Activated CD4-positive, alpha-beta T cell treated with anti-CD3 and anti-CD28 coated beads for 24 hours (primary cell): ENCODE results near the gene ATG4A.

Experiments used
- DNase-seq, 2 donors: peaks; one replicate each; pipeline ENCODE4 v3.0.0-alpha.2; 2020; ENCODE audit warnings: low read depth in 2 of 2

The ATG4A gene

GRCh38 chrX:108122748-108123147, 31.2 kb downstream of the ATG4A start:
- no peak for DNase-seq

DNA sequence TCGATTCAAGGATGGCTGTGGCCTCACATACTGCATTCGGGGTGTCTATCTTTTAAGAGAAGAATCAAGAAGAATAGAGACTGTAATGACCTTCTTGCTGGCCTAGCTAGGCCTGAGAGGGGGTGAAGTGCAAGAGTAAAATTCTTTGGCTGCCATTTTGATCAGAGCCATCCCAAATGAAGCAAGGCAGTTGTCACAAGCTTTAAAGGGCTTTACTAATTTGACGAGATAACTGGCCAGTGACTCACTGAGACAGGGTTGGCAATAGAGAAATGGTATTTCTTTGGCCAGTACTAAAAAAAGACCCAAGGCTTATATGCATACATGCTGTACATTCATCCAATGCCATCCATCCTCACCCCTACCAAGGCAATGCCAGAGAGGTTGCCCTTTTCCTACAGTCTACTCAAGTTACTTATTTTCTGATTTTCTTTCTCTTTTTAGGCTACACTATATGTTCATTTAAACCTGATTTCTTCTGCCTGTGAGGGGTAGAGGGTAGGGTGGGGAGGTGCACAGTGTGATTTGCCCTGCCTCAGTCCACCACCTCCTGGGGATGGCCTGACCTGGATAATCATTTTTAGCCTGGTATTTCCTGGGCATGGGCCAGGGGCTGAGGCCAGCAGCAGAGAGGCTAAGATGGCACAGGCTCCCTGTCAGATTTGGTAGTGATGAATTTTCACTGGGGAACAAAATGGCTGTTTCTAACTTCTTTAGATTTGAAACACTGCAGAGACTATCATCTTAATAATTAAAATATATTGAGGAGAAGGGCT, 32.2 kb downstream of the ATG4A start:
- DNase-seq: no peak

GRCh38 chrX:108126661-108127060, 35.1 kb downstream of the ATG4A start:
- no peak for DNase-seq

DNA sequence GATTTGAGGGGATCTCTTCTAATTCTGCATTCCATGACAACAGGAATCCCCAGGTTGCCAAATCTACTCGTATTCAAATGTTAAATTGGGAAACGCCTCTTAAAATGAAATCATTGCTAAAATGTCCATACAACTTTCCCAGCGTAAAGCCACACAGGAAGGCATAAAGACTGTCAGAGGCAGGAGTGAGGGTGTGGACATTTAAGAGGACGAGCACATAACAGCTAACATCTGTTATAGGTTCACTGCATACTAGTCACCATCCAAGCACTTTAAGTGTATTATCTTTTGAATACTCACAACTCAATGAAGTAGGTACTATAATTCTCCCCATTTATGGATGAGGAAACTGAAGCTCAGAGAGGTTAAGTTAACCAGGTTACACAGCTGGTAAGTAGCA, 35.6 kb downstream of the ATG4A start:
- DNase-seq: no peak

DNA sequence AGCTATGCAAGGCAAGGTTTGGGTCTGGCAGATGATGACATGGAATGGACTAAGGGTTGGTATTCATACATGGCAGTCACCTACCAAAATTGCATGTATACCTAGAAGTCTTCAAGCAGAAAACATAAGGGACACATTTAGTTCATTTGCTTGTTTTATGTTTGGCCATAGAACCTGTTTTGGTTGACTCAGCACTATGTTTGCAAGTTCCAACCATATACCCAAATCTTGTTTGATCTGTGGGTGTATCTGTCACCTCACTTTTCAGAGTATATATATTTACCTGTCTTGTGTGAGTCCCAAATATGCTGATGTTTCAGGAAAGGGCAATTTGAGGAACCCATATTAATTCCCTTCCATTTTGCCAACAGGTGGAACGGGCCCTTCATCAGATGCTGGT, 39.3 kb downstream of the ATG4A start:
- DNase-seq: no peak

- DNase-seq: no peak
Measured at GRCh38 chrX:108131471-108131870, 39.9 kb downstream of the ATG4A start.

- DNase-seq: no peak
Measured at GRCh38 chrX:108132034-108132433, 40.5 kb downstream of the ATG4A start.

DNA sequence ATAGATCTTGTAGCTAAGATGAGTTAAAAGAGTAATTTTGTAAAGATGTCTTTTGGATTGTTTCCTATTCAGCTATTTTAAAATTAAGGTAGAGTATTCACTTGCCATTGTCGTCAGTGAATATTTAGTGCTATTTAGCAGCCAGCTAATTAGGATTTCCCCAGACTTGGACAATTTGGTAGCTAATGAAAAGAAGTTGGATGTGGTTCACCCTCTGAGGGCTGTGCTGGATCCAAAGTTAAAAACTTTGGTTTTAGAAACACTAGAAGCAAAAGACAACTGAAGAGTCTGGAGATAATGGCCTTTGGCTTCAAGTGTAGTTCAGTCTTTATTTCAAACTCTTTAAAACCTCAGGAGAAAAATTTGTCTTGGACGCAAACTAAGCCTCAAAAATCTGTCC, 41.3 kb downstream of the ATG4A start:
- no peak for DNase-seq

DNA sequence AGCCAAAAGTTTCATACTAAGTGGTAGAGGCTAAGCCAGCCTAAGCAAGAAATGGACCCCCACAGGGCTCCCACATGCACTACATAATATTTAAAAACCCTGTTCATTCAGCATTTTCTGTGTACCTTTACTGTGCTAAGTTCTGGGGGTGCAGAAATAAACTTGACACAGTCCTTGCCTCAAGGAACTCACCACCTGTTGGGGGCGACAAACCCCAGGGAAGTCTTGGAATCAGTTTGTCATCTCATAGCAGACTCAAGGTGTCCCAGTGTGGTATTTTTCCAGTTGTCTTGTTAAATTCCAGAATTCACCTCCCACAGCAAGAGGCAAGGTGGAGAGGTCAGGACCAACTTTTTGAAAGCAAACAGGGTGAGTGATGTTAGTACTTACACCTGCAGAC, 43.1 kb downstream of the ATG4A start:
- no peak for DNase-seq

DNA sequence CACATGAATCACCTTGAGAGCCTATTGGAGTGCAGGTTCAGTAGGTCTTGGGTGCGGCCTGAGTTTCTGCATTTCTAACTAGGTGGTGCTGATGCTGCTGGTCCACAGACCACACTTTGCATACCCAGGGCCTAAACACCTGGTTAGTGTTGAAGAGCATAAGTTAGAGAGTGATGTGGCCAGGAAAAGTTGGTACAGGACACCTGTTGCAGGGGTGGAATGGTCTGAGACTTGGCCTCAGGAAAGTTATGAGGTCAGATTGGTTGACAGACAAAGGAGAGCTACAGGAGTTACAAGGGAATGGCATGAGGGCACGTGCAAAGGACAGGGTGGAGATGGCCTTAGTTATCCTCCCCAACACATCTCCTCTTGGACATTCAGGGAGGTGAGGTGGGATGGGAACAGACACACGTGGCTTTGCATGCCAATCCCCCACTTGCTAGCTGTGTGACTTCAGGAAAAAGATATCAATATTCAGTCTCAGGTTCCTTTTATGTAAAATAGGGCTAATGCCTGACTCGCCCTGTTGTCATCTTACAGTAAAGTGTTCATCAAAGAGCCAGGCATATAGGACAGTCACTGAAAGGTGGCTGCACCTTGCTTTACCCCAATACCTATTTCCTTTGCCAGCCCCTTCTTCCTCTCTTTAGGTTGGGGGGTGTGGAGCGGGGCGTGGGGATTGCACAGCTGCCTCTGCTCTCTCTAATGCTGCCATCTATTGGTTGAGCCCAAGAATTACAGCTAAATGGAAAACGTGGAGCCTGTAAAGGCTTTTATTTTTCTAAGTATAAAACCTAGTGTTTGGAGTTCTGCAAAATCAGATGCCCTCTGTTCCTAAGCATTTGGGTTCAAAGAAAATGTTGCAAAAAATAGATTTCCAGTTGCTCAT, 47.5 kb downstream of the ATG4A start:
- DNase-seq: no peak

GRCh38 chrX:108148524-108148923, 56.9 kb downstream of the ATG4A start:
- no peak for DNase-seq

- no peak for DNase-seq
Measured at GRCh38 chrX:108156082-108156481, 64.5 kb downstream of the ATG4A start.

DNA sequence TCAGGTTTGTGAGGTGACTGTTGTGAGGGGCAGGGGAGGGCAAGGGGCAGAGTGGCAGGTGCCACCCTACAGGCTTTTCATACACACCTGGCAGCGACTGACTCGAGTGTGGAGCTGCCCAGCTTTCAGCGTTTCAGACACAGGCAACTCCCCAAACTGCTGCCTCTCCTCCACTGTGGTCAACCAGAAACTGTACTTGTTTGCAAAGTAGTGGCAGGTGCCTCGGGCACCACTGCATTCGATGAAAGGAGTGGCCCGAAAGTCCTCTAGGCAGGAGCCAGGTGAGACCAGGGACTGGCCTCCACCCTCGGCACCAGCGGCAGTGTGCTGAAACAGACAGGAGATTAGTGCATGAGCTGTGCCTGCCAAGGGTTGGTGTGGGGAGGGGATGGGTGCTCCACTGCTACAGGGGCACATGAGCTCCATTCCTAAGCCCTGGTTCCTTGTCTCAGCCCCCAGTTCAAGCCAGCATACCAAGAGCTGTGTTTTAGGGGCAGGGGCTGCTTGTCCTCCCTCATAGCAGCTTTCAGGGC, 65.4 kb downstream of the ATG4A start:
- DNase-seq: no peak

DNA sequence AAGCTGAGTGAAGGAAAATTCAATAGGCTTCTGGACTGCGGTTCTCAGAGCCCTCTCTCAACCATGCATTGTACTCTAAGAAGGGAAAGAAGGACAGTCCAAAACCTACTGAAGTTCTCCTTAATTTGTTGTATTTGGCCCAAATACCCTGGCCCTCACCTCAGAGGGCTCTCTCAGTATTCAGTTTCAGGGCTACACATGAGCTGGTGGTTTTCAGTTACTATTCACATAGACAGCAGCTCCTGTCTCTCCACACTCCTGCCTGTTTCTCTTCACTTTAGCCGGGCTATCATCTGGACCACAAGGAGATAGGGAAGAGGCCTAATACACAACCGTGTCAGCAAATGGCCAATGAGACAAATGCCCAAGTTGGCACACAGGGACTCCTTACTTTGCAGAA, 66.0 kb downstream of the ATG4A start:
- no peak for DNase-seq

DNA sequence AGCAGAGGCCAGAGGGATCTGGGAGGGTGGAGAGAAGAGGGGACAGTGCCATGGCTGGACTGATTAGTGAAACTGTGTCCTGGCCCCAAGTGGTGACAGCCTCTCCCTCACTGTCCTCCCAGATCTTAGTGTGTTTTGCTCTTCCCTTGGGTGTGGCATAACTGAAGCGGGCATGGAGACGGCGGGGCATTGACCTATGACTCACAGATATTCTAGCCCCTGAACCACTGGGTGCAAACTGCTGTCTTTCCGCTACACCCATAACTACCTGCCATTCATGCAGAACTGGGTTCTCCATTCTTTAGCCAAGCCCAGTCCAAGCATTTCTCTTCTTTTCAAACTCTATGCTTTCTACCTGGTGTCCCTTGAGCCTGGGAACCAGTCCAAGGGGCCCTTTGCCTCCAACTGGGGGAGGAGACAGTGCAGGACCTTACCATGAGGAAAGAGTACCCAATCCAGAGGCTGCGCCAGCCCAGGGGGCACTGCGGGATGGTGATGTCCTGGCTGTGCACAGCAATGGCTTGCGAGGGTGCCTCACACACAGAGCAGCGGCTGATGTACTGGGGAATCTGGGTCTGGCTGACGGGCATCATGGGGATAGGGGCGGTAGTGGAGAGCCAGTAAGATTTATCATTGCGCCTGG, 67.6 kb downstream of the ATG4A start:
- no peak for DNase-seq

DNA sequence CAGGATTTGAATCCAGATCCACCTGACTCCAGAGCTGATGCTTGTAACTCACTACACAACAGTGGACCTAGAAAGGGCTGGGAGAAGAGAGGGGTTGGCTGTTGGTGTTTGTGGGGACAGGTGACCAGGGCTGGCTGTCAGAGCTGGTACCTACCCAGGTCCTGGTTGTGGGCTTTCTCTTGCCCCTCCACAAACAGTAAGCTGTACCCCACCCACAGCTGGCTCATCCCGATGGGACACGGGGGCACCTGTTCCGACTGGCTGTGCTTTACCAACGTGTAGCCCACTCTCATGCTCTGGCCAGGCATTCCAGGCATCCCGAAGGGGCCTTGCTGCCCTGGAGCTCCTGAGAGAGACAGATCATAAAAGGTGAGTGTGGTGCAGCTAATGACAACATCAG, 68.7 kb downstream of the ATG4A start:
- DNase-seq: no peak

GRCh38 chrX:108162265-108162664, 70.7 kb downstream of the ATG4A start:
- no peak for DNase-seq

DNA sequence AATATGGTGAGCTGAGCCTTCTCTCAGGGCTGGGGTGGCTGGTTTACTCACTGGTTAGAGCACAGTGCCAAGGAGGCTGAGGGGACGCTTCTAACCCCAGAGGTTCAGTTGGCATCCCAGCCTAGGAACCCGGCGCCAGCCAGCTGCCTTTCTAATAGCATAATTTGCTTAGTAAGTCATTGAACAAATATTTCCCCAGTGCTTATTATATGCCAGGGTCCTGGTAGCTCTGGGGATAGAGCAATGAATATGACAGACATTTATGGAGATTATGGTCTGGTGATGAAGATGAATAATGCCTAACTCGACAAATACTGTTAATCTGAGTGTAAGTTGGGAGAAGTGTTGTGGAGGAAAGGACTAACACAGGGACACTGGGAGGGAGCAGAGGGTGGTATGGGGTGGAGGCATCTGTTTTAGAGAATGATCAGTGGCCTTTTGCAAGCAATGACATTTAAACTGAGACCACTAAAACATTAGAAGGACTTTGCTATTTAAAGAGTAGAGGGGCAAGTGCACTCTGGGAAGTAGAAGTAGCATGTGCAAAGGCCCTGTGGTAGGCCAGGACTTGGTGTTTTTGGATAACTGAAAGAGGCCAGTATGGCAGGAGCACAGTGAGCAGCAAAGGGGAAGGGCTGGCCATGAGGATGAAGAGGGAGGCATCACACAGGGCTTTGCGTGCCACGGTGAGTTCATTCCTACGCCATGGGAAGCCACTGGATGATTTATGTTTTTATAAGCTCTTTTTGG, 71.9 kb downstream of the ATG4A start:
- no peak for DNase-seq

DNA sequence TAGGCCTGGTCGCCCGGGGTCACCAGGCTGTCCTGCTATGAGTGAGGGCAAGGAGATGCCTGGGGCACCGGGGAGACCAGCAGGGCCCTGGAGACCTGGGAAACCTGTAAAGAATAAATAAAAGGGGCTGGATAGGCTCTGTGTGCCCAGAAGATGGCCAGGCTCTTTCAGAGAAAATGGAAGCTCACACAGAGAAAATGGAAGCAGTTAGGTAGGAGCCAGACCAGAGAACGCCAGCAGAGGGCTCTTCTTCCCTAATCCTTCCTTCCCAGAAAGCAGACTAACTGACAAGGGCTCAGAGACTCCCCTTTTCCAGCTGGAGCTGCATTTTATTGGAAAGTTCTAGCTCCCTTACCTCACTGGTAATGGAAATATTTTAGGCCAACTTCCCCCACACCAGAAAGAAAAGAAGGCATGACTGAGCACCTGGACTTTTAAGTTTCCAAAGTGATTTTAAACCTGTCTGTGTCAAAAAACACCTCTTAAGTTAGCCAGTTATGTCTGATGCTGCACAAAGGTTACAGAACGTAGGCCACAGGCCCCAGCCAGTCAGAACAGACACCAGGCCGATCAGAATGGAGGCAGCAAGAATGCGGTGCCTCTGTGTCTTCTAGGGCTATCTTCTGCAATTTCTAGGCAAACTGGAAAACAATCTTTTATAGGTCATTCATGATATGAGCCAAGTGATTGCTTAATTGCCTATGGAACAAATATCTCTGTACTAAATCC, 74.0 kb downstream of the ATG4A start:
- DNase-seq: no peak

DNA sequence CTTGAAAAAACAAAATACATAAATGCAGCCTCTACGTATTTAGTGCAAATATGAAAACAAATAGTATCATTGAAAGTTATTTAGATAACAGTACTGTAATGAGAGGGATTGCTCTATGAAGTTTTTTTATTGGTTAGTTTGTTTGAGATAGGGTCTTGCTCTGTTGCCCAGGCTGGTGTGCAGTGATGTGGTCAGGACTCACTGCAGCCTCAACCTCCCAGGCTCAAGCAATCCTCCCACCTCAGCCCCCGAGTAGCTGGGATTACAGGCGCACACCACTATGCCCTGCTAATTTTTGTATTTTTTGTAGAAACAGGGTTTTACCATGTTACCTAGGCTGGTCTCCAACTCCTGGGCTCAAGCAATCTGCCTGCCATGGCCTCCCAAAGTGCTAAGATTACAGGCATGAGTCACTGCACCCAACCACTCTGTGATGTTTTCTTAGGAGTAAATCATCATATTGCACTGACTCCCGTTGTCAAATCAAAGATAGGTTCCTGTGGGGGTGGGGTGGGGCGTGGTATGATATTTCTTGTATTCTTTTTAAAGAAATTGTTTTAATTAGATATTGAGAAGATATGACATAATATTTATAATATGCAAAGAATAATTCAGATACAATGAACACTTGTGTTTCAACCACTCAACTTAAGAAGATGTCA, 75.8 kb downstream of the ATG4A start:
- DNase-seq: no peak
